ENCODE data around the gene RDH14.

Gene RDH14, protein sequence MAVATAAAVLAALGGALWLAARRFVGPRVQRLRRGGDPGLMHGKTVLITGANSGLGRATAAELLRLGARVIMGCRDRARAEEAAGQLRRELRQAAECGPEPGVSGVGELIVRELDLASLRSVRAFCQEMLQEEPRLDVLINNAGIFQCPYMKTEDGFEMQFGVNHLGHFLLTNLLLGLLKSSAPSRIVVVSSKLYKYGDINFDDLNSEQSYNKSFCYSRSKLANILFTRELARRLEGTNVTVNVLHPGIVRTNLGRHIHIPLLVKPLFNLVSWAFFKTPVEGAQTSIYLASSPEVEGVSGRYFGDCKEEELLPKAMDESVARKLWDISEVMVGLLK

DNA sequence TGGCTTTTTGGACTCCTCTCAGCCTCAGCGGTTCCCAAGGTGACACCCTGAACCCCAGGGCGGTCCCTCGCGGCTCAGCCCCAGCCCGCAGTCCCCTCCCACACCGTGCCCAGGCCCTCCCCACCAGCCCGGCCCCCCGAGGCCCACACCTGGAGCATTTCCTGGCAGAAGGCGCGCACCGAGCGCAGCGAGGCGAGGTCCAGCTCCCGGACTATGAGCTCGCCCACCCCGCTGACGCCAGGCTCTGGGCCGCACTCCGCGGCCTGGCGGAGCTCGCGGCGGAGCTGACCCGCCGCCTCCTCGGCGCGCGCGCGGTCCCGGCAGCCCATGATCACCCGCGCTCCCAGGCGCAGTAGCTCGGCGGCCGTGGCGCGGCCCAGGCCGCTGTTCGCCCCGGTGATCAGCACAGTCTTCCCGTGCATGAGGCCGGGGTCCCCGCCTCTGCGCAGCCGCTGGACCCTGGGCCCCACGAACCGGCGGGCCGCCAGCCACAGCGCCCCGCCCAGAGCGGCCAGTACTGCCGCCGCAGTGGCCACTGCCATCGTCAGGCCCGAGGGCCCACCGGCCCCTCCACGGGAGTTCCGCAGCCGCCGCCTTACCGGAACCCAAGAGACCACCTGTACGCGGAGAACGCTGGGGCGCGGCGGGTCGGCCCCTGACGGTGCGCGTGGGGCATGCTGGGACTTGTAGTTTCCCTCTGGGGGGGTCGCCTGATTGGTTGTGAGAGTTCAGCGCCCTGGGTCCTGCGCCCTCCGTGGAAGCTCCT lies at the start of gene RDH14:
Gene RDH14 (minus strand): TSS at position 623 of the 766 bp plus-strand sequence. CDS start 81 bp downstream, at position 542.
- H3K4me3 Mint-ChIP-seq, result peak within 1 kb of the TSS; percentile 92

GRCh38 chr2:18610090-18610489 lies 49.6 kb upstream of the RDH14 start:
- no peaks in the 10 kb centered on the region for H3K9me3 Mint-ChIP-seq
- H3K4me1 Mint-ChIP-seq, result peaks cover 6% of the 10 kb centered on the region
- H3K4me3 Mint-ChIP-seq, result no peak overlapping the region
- H3K36me3 Mint-ChIP-seq (ENCODE audit: low read depth), result no peaks in the 10 kb centered on the region
- peaks cover 13% of the 10 kb centered on the region for H3K27me3 Mint-ChIP-seq (ENCODE audit: low read depth, poor library complexity)
- DNase-seq, result no peak
- no peak overlapping the region for H3K27ac Mint-ChIP-seq
- TF ChIP-seq, protein P1, sequence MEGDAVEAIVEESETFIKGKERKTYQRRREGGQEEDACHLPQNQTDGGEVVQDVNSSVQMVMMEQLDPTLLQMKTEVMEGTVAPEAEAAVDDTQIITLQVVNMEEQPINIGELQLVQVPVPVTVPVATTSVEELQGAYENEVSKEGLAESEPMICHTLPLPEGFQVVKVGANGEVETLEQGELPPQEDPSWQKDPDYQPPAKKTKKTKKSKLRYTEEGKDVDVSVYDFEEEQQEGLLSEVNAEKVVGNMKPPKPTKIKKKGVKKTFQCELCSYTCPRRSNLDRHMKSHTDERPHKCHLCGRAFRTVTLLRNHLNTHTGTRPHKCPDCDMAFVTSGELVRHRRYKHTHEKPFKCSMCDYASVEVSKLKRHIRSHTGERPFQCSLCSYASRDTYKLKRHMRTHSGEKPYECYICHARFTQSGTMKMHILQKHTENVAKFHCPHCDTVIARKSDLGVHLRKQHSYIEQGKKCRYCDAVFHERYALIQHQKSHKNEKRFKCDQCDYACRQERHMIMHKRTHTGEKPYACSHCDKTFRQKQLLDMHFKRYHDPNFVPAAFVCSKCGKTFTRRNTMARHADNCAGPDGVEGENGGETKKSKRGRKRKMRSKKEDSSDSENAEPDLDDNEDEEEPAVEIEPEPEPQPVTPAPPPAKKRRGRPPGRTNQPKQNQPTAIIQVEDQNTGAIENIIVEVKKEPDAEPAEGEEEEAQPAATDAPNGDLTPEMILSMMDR (IDR thresholded peaks at IDR 0.05), result no peak

More for the DNA sequence above, at the start of gene RDH14:
- H3K27ac Mint-ChIP-seq, result peak within 1 kb of the TSS; percentile 98
- peaks cover 51% of the 10 kb centered on the region for H3K4me1 Mint-ChIP-seq
- TF ChIP-seq, protein P1 (IDR thresholded peaks at IDR 0.05), result no peak
- H3K36me3 Mint-ChIP-seq (ENCODE audit: low read depth), result peaks cover 50% of the 10 kb centered on the region
- no peaks in the 10 kb centered on the region for H3K27me3 Mint-ChIP-seq (ENCODE audit: low read depth, poor library complexity)
- DNase-seq, result peak; percentile 91
- peaks cover 19% of the 10 kb centered on the region for H3K9me3 Mint-ChIP-seq

GRCh38 chr2:18605115-18605514 lies 44.7 kb upstream of the RDH14 start:
- Mint-ChIP-seq H3K4me3 (no peak overlapping the region), H3K9me3 (no peaks in the 10 kb centered on the region), H3K27me3 (ENCODE audit: low read depth, poor library complexity) (peaks cover 4% of the 10 kb centered on the region), H3K36me3 (ENCODE audit: low read depth) (no peaks in the 10 kb centered on the region), H3K27ac (no peak overlapping the region), H3K4me1 (no peaks in the 10 kb centered on the region)
- TF ChIP-seq, protein P1 (IDR thresholded peaks at IDR 0.05), result no peak
- no peak for DNase-seq

DNA sequence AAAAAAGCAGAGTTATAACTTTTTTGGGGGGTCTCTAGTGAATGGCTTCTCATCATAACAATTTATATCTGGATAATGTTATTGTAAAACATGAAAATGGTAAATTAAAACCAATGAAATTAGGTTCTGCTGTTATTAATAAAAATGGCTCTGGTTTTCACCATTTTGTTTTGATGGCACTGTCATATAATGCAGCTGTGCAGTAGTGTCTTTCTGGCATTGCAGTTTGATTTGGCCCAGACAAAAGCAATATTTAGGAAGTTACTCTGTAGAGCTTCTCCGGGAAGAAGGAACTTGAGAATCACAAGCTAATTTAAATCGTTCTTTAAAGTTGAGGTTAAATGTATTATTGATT lies 44.1 kb upstream of the RDH14 start:
- H3K27me3 Mint-ChIP-seq (ENCODE audit: low read depth, poor library complexity), result peaks cover 4% of the 10 kb centered on the region
- no peak overlapping the region for H3K4me3 Mint-ChIP-seq
- no peaks in the 10 kb centered on the region for H3K4me1 Mint-ChIP-seq
- H3K27ac Mint-ChIP-seq, result no peak overlapping the region
- H3K9me3 Mint-ChIP-seq, result no peaks in the 10 kb centered on the region
- TF ChIP-seq, protein P1 (IDR thresholded peaks at IDR 0.05), result no peak
- no peaks in the 10 kb centered on the region for H3K36me3 Mint-ChIP-seq (ENCODE audit: low read depth)
- DNase-seq, result no peak

DNA sequence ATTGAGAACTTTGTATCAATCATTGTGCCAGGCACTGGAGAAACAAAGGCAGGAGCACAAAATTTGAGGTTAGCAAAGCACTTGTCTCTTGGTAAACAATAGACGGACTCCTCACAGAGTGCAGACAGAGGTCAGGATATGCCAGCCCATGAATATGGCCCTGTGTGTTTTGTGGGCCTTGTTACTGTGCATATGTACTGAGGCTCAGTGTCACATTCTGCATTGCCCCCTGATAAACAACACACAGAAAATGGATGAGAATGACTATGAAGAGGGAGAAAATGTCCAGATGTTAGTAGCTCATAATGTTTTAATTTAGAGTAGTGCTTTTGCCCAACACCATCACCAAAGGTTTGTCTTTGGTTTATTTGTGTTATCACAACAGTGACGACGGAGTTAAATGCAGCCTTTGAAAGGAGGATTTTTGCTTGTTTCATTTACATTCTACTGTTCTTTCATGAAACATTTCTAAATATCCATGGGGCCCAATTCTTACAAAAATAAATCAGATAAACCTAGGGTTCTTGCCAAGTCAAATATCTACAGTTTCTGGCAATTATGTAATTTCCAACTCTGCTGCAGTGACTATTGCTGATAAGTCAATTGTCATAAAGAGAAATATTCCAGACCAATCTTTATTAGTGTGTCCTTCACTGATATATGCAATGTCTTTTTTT lies 43.5 kb upstream of the RDH14 start:
- no peaks in the 10 kb centered on the region for H3K4me1 Mint-ChIP-seq
- no peak overlapping the region for H3K27ac Mint-ChIP-seq
- peaks cover 3% of the 10 kb centered on the region for H3K27me3 Mint-ChIP-seq (ENCODE audit: low read depth, poor library complexity)
- DNase-seq, result no peak
- H3K4me3 Mint-ChIP-seq, result no peak overlapping the region
- H3K9me3 Mint-ChIP-seq, result no peaks in the 10 kb centered on the region
- TF ChIP-seq, protein P1 (IDR thresholded peaks at IDR 0.05), result no peak
- H3K36me3 Mint-ChIP-seq (ENCODE audit: low read depth), result no peaks in the 10 kb centered on the region
